Stimulated activated CD8-positive, alpha-beta memory T cell treated with anti-CD3 and anti-CD28 coated beads, Interleukin-4, amount 100 ng/mL, for 4 hours (primary cell): Measurements from ENCODE around the gene LRRC26.

Source experiments
- DNase-seq, 2 donors: peaks; one replicate each; pipeline ENCODE4 v3.0.0-alpha.2; 2020; ENCODE audit warnings: low read depth in 2 of 2, low spot score in 1 of 2

Gene LRRC26

DNA sequence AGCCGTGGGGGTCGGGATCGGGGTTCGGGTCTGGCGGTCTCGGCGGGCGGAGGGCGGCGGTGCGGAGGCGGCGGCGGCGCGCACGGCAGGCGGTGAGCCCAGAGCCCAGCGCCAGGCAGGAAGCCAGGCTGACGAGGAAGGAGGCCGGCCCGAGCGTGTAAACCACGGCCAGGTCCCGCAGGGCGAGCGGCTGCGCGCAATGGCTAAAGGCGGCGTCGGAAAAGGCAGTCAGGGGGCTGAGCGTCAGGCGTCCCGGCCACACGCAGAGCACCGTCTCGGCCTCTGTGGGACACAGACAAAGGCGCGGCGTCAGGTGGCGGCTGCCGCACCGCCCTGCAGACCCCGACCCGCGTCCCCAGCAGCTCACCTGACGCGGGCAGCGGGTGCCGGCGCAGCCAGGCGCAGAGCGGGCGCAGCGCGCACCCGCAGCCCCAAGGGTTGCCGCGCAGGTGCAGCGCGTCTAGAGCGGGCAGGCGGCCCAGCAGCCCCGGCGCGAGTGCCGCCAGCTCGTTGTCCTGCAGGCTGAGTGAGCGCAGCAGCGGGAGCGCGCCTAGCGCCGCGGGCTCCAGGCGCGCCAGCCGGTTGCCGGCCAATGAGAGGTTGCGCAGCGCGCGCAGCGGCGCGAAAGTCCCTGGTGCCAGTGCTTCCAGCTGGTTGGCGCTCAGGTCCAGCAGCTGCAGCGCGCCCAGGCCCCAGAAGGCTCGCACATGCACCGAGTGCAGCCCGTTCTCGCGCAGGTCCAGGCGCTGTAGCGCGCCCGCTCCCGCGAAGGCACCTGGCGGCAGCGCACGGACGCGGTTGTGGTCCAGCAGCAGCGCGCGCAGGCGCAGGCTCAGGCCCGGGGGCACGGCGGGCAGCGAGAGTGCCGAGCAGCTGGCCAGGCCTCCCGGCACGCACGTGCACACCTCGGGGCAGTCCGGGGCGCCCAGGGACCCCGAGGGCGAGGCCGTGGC, 671 bp downstream of the LRRC26 start:
- no peak for DNase-seq

DNA sequence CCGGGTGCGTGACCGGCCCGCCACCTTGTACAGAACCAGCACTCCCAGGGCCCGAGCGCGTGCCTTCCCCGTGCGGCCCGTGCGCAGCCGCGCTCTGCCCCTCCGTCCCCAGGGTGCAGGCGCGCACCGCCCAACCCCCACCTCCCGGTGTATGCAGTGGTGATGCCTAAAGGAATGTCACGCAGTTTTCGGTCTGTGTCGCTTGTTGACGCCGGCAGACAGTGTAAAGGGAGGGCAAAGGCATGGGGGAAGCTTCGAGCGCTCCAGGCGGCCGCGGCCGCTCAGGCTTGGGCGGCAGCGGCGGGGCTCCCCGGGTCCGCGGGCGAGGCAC, 1.3 kb downstream of the LRRC26 start:
- no peak for DNase-seq

DNA sequence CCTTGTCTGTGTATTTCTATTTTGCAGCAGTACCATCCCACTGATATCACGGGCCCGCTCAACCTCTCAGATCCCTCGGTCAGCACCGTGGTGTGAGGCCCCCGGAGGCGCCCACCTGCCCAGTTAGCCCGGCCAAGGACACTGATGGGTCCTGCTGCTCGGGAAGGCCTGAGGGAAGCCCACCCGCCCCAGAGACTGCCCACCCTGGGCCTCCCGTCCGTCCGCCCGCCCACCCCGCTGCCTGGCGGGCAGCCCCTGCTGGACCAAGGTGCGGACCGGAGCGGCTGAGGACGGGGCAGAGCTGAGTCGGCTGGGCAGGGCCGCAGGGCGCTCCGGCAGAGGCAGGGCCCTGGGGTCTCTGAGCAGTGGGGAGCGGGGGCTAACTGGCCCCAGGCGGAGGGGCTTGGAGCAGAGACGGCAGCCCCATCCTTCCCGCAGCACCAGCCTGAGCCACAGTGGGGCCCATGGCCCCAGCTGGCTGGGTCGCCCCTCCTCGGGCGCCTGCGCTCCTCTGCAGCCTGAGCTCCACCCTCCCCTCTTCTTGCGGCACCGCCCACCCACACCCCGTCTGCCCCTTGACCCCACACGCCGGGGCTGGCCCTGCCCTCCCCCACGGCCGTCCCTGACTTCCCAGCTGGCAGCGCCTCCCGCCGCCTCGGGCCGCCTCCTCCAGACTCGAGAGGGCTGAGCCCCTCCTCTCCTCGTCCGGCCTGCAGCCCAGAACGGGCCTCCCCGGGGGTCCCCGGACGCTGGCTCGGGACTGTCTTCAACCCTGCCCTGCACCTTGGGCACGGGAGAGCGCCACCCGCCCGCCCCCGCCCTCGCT, 1.9 kb downstream of the LRRC26 start:
- DNase-seq, result no peak

- no peak for DNase-seq
Observed at GRCh38 chr9:137167277-137167746, 2.5 kb downstream of the LRRC26 start.

- no peak for DNase-seq
Observed at GRCh38 chr9:137166380-137167229, 3.2 kb downstream of the LRRC26 start.

DNA sequence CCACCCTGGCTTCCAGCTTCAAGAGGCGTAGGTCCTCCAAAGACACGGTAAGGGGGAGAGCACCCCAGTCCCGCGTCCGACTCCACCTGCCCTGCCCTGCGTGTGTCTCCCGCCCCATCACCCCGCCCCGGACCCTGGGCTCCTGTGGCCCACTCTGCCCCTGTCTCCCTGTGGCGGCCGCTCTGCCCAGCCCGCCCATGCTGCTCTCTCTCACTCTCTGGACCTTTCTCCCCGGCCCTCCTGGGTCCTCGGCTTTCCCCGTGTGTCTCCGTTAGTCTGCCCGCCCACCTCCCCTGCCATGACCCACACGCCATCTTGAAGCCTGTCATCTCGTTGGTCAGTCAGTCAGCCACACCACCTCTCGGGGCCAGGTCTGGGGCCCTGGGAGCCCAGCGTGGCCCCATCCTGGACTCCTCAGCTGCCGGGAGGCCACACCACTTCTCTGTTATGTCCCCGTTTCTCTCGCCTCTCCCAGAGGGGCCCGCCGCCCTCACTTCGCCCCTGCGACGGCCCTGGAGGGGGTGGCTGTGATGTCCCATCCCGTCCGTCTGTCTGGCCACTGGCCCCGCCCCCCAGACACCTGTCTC, 4.5 kb downstream of the LRRC26 start:
- no peak for DNase-seq

DNA sequence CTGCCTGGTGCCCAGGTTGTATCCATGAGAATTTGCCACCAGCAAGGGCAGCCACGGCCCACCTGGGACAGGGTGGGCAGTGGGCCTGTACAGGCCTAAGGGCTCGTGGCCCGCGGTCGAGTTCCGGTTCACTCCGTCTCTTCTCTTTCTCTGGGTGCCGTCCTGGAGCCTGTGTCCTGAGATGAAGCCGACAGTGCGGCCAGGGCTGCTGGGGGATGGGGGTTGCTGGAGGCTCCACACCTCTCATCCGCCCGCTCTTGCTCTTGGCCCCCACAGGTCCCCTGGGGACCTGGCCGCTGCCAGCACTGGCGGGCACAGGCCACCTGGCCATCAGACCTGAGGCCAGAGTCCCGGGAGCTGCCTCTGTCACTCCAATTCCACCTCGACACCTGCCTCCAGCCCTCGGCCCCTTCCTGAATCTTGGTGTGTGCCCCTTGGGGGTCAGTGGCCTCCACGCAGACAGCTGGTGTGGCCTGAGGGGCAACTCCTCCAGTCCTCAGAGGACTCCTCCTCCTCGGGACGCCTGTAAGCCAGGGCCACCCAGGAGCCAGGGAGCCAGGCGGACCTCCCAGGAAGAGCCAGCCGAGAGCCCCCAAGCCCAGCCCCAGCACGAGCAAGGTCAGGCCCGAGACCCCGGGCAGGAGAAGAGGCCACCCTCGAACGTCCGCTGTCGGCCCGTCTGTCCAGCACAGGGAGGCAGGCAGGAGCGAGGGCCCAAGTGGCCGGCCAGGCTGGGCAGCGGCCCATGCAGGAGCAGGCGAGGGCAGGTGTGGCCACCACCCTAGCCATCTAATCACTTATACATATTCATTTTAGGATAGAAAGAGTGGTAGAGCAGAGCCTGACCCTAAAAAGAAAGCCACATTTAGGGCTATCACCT, 5.2 kb downstream of the LRRC26 start:
- no peak for DNase-seq

- DNase-seq, result no peak
Observed at GRCh38 chr9:137163805-137164204, 6.0 kb downstream of the LRRC26 start.

GRCh38 chr9:137163365-137163715, 6.5 kb downstream of the LRRC26 start:
- no peak for DNase-seq

- DNase-seq, result no peak
Observed at GRCh38 chr9:137162505-137163364, 7.1 kb downstream of the LRRC26 start.

DNA sequence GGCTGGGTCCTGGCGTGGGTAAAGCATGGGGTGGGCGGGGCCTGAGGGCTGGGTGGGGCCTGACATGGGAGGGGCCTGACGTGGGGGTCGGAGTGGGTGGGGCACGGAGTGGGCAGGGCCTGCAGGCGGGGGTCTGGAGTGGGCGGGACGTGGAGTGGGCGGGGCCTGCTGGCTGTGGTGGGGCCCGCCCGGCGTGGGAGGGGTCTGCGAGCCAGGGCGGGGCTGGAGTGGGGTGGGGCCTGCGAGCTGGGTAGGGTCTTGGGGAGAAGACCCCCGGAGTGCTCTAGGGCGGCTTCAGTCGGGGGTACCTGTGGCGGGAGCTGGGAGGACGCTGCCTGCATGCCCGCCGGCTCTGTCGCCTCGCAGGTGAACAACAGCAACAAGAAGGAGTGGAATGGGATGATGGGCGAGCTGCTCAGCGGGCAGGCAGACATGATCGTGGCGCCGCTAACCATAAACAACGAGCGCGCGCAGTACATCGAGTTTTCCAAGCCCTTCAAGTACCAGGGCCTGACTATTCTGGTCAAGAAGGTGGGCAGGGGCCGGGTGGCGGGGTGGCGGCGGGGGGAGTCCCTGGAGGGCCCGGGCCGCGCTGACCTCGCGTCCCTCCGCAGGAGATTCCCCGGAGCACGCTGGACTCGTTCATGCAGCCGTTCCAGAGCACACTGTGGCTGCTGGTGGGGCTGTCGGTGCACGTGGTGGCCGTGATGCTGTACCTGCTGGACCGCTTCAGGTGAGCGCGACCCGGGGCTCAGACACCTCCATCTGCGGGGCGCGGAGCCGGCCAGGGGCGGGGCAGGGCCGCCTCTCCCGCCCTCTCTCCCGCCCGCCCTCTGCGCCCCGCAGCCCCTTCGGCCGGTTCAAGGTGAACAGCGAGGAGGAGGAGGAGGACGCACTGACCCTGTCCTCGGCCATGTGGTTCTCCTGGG, 8.0 kb downstream of the LRRC26 start:
- DNase-seq, result no peak

DNA sequence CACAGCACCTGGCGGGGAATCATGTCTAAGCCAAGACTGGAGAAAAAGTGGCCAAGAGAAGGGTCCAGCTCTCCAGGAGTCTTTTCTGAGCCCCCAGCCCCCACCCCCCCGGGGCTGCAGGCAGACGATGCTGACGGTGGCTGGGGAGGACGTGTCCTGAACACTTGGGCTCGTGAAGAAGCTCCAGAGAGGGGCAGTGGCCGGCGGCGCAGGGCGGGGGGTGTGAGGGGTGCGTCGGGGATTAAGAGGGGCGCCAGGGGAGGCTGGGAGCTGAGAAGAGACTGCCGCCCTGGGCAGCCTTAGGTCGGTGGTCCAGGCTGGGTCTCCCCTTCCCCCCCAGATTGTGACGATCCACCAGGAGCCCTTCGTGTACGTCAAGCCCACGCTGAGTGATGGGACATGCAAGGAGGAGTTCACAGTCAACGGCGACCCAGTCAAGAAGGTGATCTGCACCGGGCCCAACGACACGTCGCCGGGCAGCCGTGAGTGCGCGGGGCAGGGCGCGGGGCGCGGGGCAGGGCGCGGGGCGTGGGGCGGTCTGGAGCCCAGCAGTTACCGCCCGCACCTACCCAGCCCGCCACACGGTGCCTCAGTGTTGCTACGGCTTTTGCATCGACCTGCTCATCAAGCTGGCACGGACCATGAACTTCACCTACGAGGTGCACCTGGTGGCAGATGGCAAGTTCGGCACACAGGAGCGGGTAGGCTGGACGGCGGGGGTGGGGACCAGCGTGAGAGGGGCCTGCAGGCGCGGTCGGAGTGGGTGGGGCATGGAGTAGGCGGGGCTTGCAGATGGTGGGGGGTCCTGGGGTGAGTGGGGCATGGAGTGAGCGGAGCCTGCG, 8.9 kb downstream of the LRRC26 start:
- DNase-seq, result no peak

DNA sequence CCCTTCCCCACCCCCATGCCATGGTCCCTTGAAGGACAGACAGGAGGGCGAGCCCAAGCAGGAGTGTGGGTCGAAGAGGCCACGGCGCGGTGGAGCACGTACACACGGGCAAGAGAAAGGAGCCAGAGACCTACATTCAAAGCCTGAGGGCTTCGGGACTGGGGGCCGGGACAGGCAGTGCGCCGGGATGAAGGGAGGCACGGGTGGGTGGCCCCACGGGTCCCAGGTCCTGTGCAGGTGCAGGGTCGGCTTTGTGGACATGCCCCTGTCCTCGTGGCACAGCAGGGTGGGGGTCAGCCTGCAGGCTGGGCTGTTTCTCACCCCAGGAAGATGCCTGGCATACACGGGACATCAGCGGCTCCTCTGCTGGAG, 9.8 kb downstream of the LRRC26 start:
- no peak for DNase-seq

GRCh38 chr9:137159105-137160053, 10.5 kb downstream of the LRRC26 start:
- DNase-seq, result no peak

DNA sequence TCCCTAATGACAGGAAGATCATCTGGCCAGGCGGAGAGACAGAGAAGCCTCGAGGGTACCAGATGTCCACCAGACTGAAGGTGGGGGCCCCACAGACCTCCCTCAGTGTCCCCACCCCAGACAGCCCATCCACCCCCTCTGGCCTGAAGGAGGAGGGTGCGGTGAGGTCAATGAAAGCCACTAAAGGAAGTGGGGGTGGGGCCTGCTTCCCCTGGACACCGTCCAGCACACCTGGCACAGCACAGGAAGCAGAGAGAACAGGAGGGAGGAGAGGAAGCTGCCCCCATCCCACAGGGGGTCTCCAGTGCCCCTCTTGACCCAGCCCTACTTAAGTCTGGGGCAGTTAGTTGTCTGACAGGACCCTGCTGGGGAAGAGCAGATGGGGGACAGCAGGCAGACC, 11.2 kb downstream of the LRRC26 start:
- DNase-seq, result no peak
